NCI-H146 treated with DMSO at 0.1 percent for 48 hours (cell line): Measurements from ENCODE around the gene CCDC149.

Source experiments
- DNase-seq: peaks from one replicate; lab custom pipeline; 2025; ENCODE audit not compliant: unreplicated experiment; lab: John Stamatoyannopoulos, UW

Gene CCDC149

DNA sequence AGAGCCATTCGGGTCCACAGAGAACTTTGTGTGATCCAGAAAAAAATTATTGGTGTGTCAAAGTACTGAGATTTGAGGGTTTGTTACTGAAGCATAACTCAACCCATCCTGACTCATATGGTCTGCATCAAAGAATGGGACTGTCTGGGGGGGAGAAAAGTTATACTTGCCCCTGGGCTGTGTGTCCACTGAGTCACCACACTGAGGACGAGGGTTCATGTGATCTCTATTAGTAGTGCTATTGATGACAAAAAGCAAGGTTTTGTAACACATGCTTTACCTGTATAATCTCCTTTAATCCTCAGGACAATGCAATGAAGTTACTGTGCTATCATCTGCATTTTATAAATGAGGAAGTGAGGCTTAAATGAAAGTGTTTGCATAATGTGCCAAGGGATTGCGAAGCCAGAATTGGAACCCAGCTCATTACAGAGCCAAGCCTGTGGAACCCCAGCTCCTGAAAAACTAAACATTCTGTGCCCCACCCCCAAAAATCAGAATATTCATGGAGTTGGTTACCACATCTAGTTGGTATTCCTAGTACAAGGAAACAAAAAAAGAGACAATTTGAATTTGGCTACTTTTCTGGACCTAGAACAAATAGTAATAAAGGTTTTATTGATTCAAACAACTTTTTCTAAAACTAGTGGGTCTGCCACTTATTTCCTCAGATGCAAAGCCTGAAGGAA is 31.2 kb downstream of the CCDC149 start:
- no peak for DNase-seq

DNA sequence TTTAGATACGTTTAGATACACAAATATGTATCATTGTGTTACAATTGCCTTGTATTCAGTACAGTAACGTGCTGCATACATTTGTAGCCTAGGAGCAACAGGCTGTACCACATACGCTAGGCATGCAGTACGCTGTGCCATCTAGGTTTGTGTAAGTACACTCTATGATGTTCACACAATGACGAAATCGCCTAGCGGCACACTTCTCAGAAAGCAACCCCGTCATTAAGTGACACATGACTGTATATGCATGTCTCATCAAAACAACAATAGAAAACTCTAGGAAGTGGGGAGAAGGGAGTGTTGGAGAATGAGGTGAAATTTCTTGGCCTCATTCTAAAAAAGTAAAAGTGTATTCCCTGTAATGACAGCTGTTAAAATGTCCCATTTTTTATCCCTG is 32.7 kb downstream of the CCDC149 start:
- DNase-seq: no peak

DNA sequence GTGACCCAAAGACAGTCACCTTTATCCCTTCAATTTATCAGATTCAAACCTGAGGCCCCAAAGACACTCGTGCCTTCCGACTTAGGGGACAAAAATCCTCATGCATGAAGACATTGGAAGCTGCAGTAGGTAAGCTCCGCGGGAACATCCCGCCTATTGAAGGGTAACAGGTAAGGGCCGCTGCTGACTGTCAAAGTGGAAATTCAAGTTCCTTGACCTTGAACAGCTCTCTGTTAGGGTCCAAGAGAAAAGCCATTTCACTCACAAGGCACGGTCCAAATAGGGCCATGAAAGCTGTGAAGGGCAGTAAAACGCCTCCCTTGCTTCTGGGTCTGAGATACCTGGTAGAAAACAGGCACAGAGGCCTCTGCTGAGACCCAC is 34.2 kb downstream of the CCDC149 start:
- no peak for DNase-seq

GRCh38 chr4:24877868-24878635 is 34.8 kb downstream of the CCDC149 start:
- no peak for DNase-seq

- DNase-seq: no peak
These were observed 36.4 kb downstream of the CCDC149 start for GRCh38 chr4:24876431-24876830.

DNA sequence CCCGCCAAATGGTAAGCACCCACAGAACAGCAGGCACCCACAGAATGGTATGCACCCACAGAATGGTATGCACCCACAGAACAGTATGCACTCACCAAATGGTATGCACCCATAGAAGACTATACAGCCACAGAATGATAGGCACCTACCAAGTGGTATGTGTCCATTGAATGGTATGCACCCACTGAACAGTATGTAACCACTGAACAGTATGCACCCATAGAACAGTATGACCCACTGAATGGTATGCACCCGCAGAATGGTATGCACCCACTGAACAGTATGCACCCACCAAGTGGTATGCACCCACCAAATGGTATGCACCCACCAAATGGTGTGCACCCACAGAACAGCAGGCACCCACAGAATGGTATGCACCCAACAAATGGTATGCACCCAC is 40.1 kb downstream of the CCDC149 start:
- no peak for DNase-seq

GRCh38 chr4:24871210-24871609 is 41.6 kb downstream of the CCDC149 start:
- DNase-seq: no peak

DNA sequence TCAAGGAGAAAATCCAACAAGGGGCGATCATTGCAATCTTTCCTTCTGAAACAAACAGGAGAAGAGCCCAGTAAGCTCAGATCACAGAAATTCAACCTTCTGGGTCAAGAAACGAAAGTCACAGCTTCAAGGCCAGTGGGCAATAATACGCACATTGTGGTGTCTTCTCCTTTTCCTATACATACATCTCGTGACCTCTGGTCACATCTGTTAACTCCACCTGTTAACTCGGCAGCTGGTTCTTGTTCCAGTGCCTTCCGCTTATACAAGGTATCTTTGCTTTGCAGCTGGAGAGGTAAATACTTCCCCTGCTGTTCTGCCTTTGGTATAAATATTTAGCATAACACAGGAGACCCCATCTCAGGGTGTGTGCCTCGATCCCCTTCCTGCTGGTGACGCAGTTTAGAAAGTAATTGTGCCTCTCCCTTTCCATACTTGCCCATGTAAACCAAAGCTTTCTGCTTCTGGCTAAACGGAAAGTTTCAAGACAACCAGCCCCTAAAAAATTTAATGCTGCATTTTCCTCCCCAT is 45.0 kb downstream of the CCDC149 start:
- no peak for DNase-seq

- no peak for DNase-seq
These were observed 45.6 kb downstream of the CCDC149 start for GRCh38 chr4:24867251-24867650.

DNA sequence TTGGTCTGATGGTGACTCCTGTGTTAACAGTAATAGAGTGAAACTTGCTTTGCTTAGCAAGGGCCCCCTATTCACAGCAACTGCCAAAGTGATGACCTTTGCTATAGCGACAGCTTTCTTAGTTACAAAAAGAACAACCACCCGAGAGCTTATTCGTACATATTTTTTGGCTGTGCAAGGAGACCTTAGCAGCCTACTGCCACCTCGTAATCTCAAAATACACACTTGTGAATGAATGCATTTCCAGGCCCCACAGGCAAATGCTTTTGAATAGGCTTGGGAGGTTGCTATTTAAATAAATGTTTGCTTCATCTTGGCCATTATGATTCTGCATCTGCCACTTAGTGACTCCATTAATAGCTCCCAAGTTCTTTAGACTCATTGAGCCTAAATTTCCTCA is 47.4 kb downstream of the CCDC149 start:
- DNase-seq: no peak

DNA sequence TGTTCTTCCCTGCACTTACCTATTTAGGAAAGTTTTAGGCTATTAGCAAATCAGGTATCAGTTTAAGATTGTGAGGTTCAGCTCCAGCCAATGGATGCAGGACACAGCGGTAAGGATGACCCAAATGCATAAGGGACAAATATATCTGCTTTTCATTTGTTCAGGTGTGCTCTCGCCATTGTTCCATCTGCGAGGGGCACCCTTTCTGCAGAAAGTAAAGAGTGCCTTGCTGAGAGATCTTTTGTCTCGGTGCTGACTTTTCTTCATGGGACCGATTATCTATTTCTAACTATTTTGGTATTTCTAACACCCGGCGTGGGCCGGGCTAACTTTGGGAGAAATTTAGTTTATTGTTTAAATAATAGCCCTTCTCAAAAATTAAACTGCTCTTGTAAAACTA is 49.0 kb downstream of the CCDC149 start:
- no peak for DNase-seq

GRCh38 chr4:24862073-24862751 is 50.6 kb downstream of the CCDC149 start:
- DNase-seq: no peak

DNA sequence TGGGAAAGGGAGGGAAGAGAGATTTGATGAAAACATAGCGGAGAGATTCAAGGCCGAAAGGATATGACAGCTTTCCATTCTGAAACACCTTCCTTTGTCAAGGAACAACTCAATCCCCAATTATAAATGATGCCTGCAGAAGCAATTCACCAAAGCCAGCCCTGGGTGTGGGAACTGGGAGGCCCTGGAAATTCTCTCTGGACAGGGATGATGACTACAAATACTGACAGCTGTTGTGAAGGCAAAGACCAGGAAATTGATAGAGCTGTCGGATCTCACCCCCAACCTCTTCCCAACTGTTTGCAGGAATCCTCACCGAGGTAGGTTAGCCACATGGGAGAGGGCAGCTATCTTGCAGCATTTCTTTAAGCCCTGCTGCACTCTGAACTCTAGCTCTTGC is 54.3 kb downstream of the CCDC149 start:
- DNase-seq: no peak

DNA sequence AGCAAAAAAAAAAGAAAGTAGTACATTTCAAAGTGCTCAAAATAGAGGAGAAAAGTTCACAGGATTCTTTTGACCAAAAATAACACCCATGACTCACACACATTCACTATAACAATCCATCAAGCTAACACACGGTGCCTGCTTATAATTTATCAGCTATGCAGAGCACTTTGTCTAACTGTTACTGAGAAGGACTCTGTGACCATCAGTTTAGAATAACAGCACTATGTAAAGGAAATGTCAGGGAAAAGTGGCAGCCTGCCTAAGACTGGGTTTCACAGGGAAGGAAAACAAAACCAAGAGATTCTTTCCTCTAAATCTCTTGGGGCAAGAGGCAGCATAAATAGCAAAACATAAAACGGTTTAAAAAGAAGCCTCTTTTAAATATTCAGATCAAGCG is 54.8 kb downstream of the CCDC149 start:
- DNase-seq: no peak

- DNase-seq: no peak
These were observed 56.3 kb downstream of the CCDC149 start for GRCh38 chr4:24856586-24856985.

- DNase-seq: no peak
These were observed 57.1 kb downstream of the CCDC149 start for GRCh38 chr4:24855741-24856140.

DNA sequence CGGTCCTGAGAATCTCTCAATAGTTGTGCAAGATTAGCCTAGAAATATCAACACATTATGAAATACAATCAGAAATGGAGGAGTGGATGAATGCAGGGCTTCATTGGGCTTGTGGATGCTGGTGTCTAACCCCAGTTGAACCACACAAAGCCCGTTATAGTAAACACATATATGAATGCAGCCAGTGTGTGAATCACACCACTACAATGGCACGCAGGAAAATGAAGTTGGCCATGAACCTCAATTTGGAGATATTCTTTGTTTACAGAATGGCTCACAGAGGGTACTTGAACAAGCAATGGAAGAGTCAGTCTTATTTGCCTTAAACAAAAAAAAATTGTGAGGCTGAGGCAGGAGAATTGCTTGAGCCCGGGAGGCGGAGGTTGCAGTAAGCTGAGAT is 59.7 kb downstream of the CCDC149 start:
- no peak for DNase-seq

DNA sequence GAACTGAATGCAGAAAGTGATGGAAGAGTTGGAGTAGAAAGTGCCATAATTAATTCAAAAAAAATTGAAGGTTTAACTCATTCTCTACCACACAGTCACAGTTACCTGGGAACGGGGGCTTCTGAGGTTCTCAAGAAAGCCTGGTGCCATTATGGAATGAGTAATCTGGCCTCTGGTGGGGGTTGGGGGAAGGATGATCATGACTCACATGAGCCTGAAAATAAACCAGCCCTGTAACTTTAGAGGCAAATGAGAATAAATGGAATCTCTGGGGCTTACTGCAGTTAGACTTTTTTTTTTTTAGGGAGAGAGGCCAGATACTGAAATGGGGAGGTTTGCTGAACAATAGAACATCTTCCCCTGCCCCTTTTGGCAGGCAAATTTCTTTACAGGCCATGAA is 62.2 kb downstream of the CCDC149 start:
- no peak for DNase-seq

GRCh38 chr4:24849756-24850155 is 63.1 kb downstream of the CCDC149 start:
- no peak for DNase-seq

DNA sequence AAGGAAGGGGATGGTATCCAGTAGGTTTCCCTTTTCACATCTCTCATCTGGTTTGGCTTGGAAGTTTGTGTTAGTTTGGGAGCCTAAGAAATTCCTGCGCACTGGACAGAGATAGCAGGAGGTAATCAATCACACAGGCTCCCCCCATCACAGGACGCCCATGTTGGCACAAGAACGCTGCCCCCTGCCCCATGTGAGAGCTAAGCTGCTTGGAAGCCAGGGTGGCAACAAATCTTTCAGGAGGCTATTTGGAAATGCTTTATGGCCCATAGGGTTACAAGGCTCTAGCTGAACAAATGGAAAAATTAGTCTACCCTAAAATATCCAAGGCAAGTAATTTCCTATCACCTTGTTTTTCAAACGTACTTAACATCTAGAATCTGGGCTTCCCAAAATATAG is 63.5 kb downstream of the CCDC149 start:
- DNase-seq: no peak

DNA sequence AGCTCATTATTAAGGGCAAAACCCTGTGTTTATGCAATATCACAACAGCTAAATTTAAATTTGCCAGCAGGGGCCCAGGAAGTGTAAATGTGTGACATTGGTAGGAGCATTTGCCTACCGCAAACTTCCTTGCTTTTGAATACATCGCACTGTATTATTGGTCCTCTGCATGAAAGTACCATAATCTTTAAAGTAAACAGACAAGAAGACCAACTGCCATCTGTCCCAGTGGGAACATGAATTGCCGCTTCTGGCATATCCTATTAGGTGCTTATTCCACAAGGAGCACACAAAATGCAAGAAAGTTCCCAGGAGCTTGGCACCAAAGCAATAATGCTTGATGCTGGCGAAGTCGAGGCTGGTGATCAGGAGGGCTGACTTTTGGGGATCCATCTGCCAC is 66.1 kb downstream of the CCDC149 start:
- DNase-seq: peak; percentile 20

GRCh38 chr4:24845902-24846301 is 66.9 kb downstream of the CCDC149 start:
- no peak for DNase-seq
